Keratinocyte (primary cell): ENCODE data around the gene CEACAM5. TPM values are rescaled to one million over a fixed set of nuclear protein-coding genes. Genes with fewer than 3 reads are reported as not detected.

Experiments used
- DNase-seq: peaks from one replicate; pipeline ENCODE4 v3.0.0-alpha.2; 2011; ENCODE audit warnings: low read depth, missing footprints, low spot score
- FAIRE-seq: peaks from 2 replicates; lab custom pipeline; 2011; peaks lifted over from hg19 to GRCh38; lab: Jason Lieb, UNC
- H2AFZ ChIP-seq: 2 replicates; pipeline ENCODE4 v1.6.0; 2012; ENCODE audit warnings: low read length, control low read depth, inconsistent platforms; ENCODE audit not compliant: control insufficient read depth
- H3K27ac ChIP-seq: 2 replicates; pipeline ENCODE4 v1.5.1; 2011; ENCODE audit warnings: low read length; ENCODE audit not compliant: control insufficient read depth, insufficient read depth
- H3K27me3 ChIP-seq: 3 replicates; pipeline ENCODE4 v1.6.0; 2011; ENCODE audit warnings: low read length; ENCODE audit not compliant: control insufficient read depth, insufficient read depth; ENCODE audit errors: extremely low read depth
- H3K36me3 ChIP-seq, 2 experiments: 2 replicates in 1 of 2; 3 replicates in 1 of 2; pipeline ENCODE4 v1.5.1; 2011; ENCODE audit warnings: low read length in 2 of 2, mild to moderate bottlenecking in 1 of 2; ENCODE audit not compliant: control insufficient read depth in 2 of 2, insufficient read depth in 2 of 2; ENCODE audit errors: extremely low read depth in 1 of 2
- H3K4me1 ChIP-seq: 3 replicates; pipeline ENCODE4 v1.5.1; 2011; ENCODE audit warnings: low read length; ENCODE audit not compliant: control insufficient read depth, insufficient read depth; ENCODE audit errors: extremely low read depth
- H3K4me2 ChIP-seq: 3 replicates; pipeline ENCODE4 v1.6.0; 2011; ENCODE audit warnings: low read depth, low read length; ENCODE audit not compliant: control insufficient read depth, insufficient read depth; ENCODE audit errors: extremely low read depth
- H3K4me3 ChIP-seq, 3 experiments: fragments of 200-600 bp in 1 of 3; sonication (generic) in 1 of 3; 2 replicates in 2 of 3; 3 replicates in 1 of 3; pipeline ENCODE4 v1.5.1; 2011 to 2016; ENCODE audit warnings: low read length in 3 of 3, mild to moderate bottlenecking in 3 of 3, control low read depth in 2 of 3, inconsistent platforms in 1 of 3, low read depth in 1 of 3, mixed read lengths in 1 of 3, mixed run types in 1 of 3, moderate library complexity in 1 of 3; ENCODE audit not compliant: control insufficient read depth in 2 of 3, insufficient read depth in 2 of 3; ENCODE audit errors: extremely low read depth in 1 of 3
- H3K79me2 ChIP-seq: 2 replicates; pipeline ENCODE4 v1.6.0; 2012; ENCODE audit warnings: low read length; ENCODE audit not compliant: control insufficient read depth, insufficient read depth
- H3K9ac ChIP-seq: 3 replicates; pipeline ENCODE4 v1.6.0; 2011; ENCODE audit warnings: low read length; ENCODE audit not compliant: control insufficient read depth, insufficient read depth; ENCODE audit errors: extremely low read depth
- H3K9me1 ChIP-seq: 3 replicates; pipeline ENCODE4 v1.6.0; 2011; ENCODE audit warnings: low read length; ENCODE audit not compliant: control insufficient read depth, insufficient read depth; ENCODE audit errors: extremely low read depth
- H3K9me3 ChIP-seq: 2 replicates; pipeline ENCODE4 v1.5.1; 2012; ENCODE audit warnings: low read depth, low read length; ENCODE audit not compliant: control insufficient read depth
- H4K20me1 ChIP-seq: 3 replicates; pipeline ENCODE4 v1.6.0; 2011; ENCODE audit warnings: low read length; ENCODE audit not compliant: control insufficient read depth, insufficient read depth; ENCODE audit errors: extremely low read depth
- CTCF ChIP-seq, 3 experiments: IDR thresholded peaks in 1 of 3; conservative IDR thresholded peaks in 1 of 3; optimal IDR thresholded peaks in 1 of 3; 2 replicates in 2 of 3; 3 replicates in 1 of 3; pipeline versions ENCODE3 to v1.5.1; 2011; ENCODE audit warnings: low read length in 3 of 3, mild to moderate bottlenecking in 3 of 3, moderate library complexity in 2 of 3, control low read depth in 1 of 3, inconsistent platforms in 1 of 3; ENCODE audit not compliant: insufficient read depth in 2 of 3; ENCODE audit errors: extremely low read depth in 1 of 3
- EZH2 ChIP-seq: IDR thresholded peaks from one replicate; pipeline ENCODE4 v1.6.1; 2012; ENCODE audit warnings: inconsistent platforms, mild to moderate bottlenecking, low read length, moderate library complexity
- dilution Hi-C: fragments of 300-500 bp; cut with MboI; formaldehyde crosslinking; loops from one replicate; pipeline ENCODE4 v1.7.0; 2020; ENCODE audit warnings: low sequenced_read_pairs; ENCODE audit not compliant: extremely low pct_ligation_motif_present
- polyA plus RNA-seq, 5 experiments: library from polyadenylated mRNA; depleted of rRNA in 3 of 5; stranded (reverse) in 3 of 5; stranded (forward) in 1 of 5; unstranded in 1 of 5; fragments of >200 nt; gene quantifications; 1 replicate in 1 of 5; 2 replicates in 3 of 5; 3 replicates in 1 of 5; pipeline versions ENCODE4 v1.2.1 to v1.2.3, GENCODE V29; 2011 to 2012; ENCODE audit warnings: missing spikeins in 2 of 5, low read depth in 1 of 5, low replicate concordance in 1 of 5

CEACAM5 gene
- polyA plus RNA-seq, 1 donor (not counting 4 experiments of a cell fraction or from before 2014, with no cell fraction given), result not detected

GRCh38 chr19:41694831-41695635 is 13.4 kb upstream of the CEACAM5 start:
- Histone ChIP-seq H3K27me3 (peaks cover 4% of the 10 kb centered on the region), H2AFZ (no peak overlapping the region), H3K4me1 (no peaks in the 10 kb centered on the region), H3K4me3 (no peak overlapping the region), H3K4me2 (no peak overlapping the region), H3K27ac (no peak overlapping the region), H3K79me2 (no peaks in the 10 kb centered on the region), H4K20me1 (no peaks in the 10 kb centered on the region), H3K9me3 (no peaks in the 10 kb centered on the region), H3K36me3 (no peaks in the 10 kb centered on the region), H3K9ac (no peak overlapping the region), H3K9me1 (no peaks in the 10 kb centered on the region)
- dilution Hi-C loops, result no loop called here
- no peak for FAIRE-seq
- no peak for TF ChIP-seq CTCF (optimal IDR thresholded peaks at IDR 0.05 in 1 of 3, IDR thresholded peaks at IDR 0.05 in 1 of 3, conservative IDR thresholded peaks at IDR 0.05 in 1 of 3; ENCODE audit: extremely low read depth in 1 of 3, insufficient read depth in 2 of 3, low read length in 3 of 3)
- no peak for TF ChIP-seq EZH2
- no peak for DNase-seq

- no peak for TF ChIP-seq CTCF (optimal IDR thresholded peaks at IDR 0.05 in 1 of 3, IDR thresholded peaks at IDR 0.05 in 1 of 3, conservative IDR thresholded peaks at IDR 0.05 in 1 of 3; ENCODE audit: extremely low read depth in 1 of 3, insufficient read depth in 2 of 3, low read length in 3 of 3)
- TF ChIP-seq EZH2, result no peak
- no peaks in the 10 kb centered on the region for H3K9me1 ChIP-seq
- dilution Hi-C loops, result no loop called here
- peaks cover 4% of the 10 kb centered on the region for H3K27me3 ChIP-seq
- no peaks in the 10 kb centered on the region for H4K20me1 ChIP-seq
- H3K4me3 ChIP-seq, result no peak overlapping the region
- H3K9ac ChIP-seq, result no peak overlapping the region
- H3K4me2 ChIP-seq, result no peak overlapping the region
- no peak overlapping the region for H3K27ac ChIP-seq
- no peaks in the 10 kb centered on the region for H3K36me3 ChIP-seq
- FAIRE-seq (no peak), DNase-seq (no peak)
- no peaks in the 10 kb centered on the region for H3K79me2 ChIP-seq
- no peak overlapping the region for H2AFZ ChIP-seq
- H3K4me1 ChIP-seq, result no peaks in the 10 kb centered on the region
- no peaks in the 10 kb centered on the region for H3K9me3 ChIP-seq
Observed at GRCh38 chr19:41695745-41696144, 12.7 kb upstream of the CEACAM5 start.
